WTC11 (cell line): ENCODE results near the gene GNAS-AS1. TPM values are rescaled to one million over a fixed set of nuclear protein-coding genes. Genes with fewer than 3 reads are reported as not detected.

Experiments used
- ATAC-seq: fragments of 200-7000 bp; cut with Tn5 transposase; 2 replicates; pipeline ENCODE4 v1.10.0; 2021; ENCODE audit warnings: mild to moderate bottlenecking, moderate library complexity
- CTCF ChIA-PET: fragments of 300-600 bp; sonication (Branson Sonifier 250); formaldehyde crosslinking; loops from one replicate; lab custom pipeline; 2021; ENCODE audit warnings: antibody characterized with exemption; lab: Charles Lee
- POLR2A ChIA-PET: fragments of 350-600 bp; sonication (Branson Sonifier 250); formaldehyde crosslinking; loops from one replicate; lab custom pipeline; 2021; ENCODE audit warnings: antibody characterized with exemption; lab: Charles Lee
- DNase-seq: peaks from one replicate; pipeline ENCODE4 v3.0.0; 2021; ENCODE audit warnings: low spot score
- H3K27ac Mint-ChIP-seq: 2 replicates; pipeline ENCODE4 v1.8.0; 2021; ENCODE audit warnings: mixed read lengths
- H3K27me3 Mint-ChIP-seq: 2 replicates; pipeline ENCODE4 v1.8.0; 2021; ENCODE audit warnings: low read depth, mild to moderate bottlenecking, moderate library complexity, mixed read lengths
- H3K36me3 Mint-ChIP-seq: 2 replicates; pipeline ENCODE4 v1.8.0; 2021; ENCODE audit warnings: mixed read lengths
- H3K4me1 Mint-ChIP-seq: 2 replicates; pipeline ENCODE4 v1.8.0; 2022; ENCODE audit warnings: mixed read lengths
- H3K4me3 Mint-ChIP-seq: 2 replicates; pipeline ENCODE4 v1.8.0; 2021; ENCODE audit warnings: mild to moderate bottlenecking, moderate library complexity, mixed read lengths
- H3K9me3 Mint-ChIP-seq: 2 replicates; pipeline ENCODE4 v1.8.0; 2021; ENCODE audit warnings: mixed read lengths
- CREB1 ChIP-seq: sonication (generic); formaldehyde crosslinking; IDR thresholded peaks from 2 replicates; pipeline ENCODE4 v1.8.0; 2023; ENCODE audit warnings: mild to moderate bottlenecking, missing genetic modification reagents
- ESRRA ChIP-seq: sonication (generic); formaldehyde crosslinking; IDR thresholded peaks from 2 replicates; pipeline ENCODE4 v1.8.1; 2022; ENCODE audit warnings: mild to moderate bottlenecking, missing genetic modification reagents, borderline replicate concordance
- ETV6 ChIP-seq: sonication (generic); formaldehyde crosslinking; IDR thresholded peaks from 2 replicates; pipeline ENCODE4 v1.8.1; 2022; ENCODE audit warnings: mild to moderate bottlenecking, missing genetic modification reagents
- GABPB1 ChIP-seq: sonication (generic); formaldehyde crosslinking; IDR thresholded peaks from 2 replicates; pipeline ENCODE4 v1.8.1; 2023; ENCODE audit warnings: mild to moderate bottlenecking, missing genetic modification reagents
- MYBL2 ChIP-seq: sonication (generic); formaldehyde crosslinking; IDR thresholded peaks from 2 replicates; pipeline ENCODE4 v1.8.1; 2023; ENCODE audit warnings: mild to moderate bottlenecking, moderate library complexity, missing genetic modification reagents
- NFE2L1 ChIP-seq: sonication (generic); formaldehyde crosslinking; IDR thresholded peaks from 2 replicates; pipeline ENCODE4 v1.8.1; 2023; ENCODE audit warnings: missing genetic modification reagents
- OVOL2 ChIP-seq: fragments of 250-450 bp; sonication (Bioruptor Pico); IDR thresholded peaks from 2 replicates; pipeline ENCODE4 v1.9.0; 2021; ENCODE audit warnings: mild to moderate bottlenecking, borderline replicate concordance
- RELA ChIP-seq: sonication (generic); formaldehyde crosslinking; IDR thresholded peaks from 2 replicates; pipeline ENCODE4 v1.8.1; 2022; ENCODE audit warnings: missing genetic modification reagents, mild to moderate bottlenecking, borderline replicate concordance
- RORB ChIP-seq: fragments of 250-450 bp; sonication (Bioruptor Pico); IDR thresholded peaks from 2 replicates; pipeline ENCODE4 v1.9.0; 2021; ENCODE audit warnings: mild to moderate bottlenecking
- total RNA-seq: library from RNA; stranded (reverse); gene quantifications from 3 replicates; pipeline ENCODE4 v1.2.3, GENCODE V29; 2021
- TF ChIP-seq, protein P1 (sequence below): fragments of 250-450 bp; sonication (Bioruptor Pico); IDR thresholded peaks from 2 replicates; pipeline ENCODE4 v1.9.0; 2021; ENCODE audit warnings: mild to moderate bottlenecking
- TF ChIP-seq, protein P2 (sequence below): fragments of 250-450 bp; sonication (Bioruptor Pico); IDR thresholded peaks from 2 replicates; pipeline ENCODE4 v1.9.0; 2021; ENCODE audit warnings: mild to moderate bottlenecking, borderline replicate concordance
- TF ChIP-seq, protein P3 (sequence below): fragments of 250-450 bp; sonication (Bioruptor Pico); conservative IDR thresholded peaks from 2 replicates; pipeline ENCODE4 v1.9.0; 2021; ENCODE audit warnings: mild to moderate bottlenecking
- TF ChIP-seq, protein P4 (sequence below): sonication (generic); formaldehyde crosslinking; IDR thresholded peaks from 2 replicates; pipeline ENCODE4 v1.8.0; 2022; ENCODE audit warnings: mild to moderate bottlenecking, missing genetic modification reagents
- TF ChIP-seq, protein P5 (sequence below): sonication (generic); formaldehyde crosslinking; IDR thresholded peaks from 2 replicates; pipeline ENCODE4 v1.8.1; 2023; ENCODE audit warnings: mild to moderate bottlenecking, moderate library complexity, missing genetic modification reagents
- TF ChIP-seq, protein P6 (sequence below): fragments of 250-450 bp; sonication (Bioruptor Pico); IDR thresholded peaks from 2 replicates; pipeline ENCODE4 v1.9.0; 2021; ENCODE audit warnings: moderate library complexity, mild to moderate bottlenecking, inconsistent platforms, borderline replicate concordance
- TF ChIP-seq, protein P7 (sequence below): sonication (generic); formaldehyde crosslinking; IDR thresholded peaks from 2 replicates; pipeline ENCODE4 v1.8.0; 2023; ENCODE audit warnings: missing genetic modification reagents, mild to moderate bottlenecking, borderline replicate concordance
- TF ChIP-seq, protein P8 (sequence below): sonication (generic); formaldehyde crosslinking; IDR thresholded peaks from 2 replicates; pipeline ENCODE4 v1.8.1; 2022; ENCODE audit warnings: low read depth, missing genetic modification reagents, borderline replicate concordance

Gene GNAS-AS1
- total RNA-seq, 1 experiment from 2014 or later, result 12.2 TPM

DNA sequence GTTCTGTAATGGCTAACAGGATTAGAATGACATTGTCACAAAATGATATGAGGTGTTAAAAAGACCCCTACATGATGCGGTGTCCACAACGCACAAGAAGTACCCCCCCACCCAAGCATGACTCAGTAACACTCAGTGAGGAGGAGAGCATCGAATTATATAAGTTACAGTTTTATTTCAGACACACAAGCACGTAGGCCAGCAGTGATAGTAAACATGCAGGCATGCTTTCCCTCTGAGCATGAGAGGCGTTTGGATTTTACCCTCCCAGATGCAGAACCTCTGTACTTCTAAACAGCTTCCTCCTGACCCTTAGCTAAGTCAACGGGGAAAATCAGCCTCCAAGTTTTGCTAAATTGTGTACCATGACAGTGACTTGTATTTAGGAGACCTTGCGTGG is 25.7 kb upstream of the GNAS-AS1 start:
- Mint-ChIP-seq H3K36me3 (peaks cover 5% of the 10 kb centered on the region), H3K9me3 (peaks cover under 1% of the 10 kb centered on the region; the same call in 1 of the 2 replicates), H3K27me3 (no peaks in the 10 kb centered on the region), H3K27ac (peak overlapping the region; percentile 33; the same call in 1 of the 2 replicates), H3K4me1 (peaks cover 59% of the 10 kb centered on the region), H3K4me3 (0 out of 2 replicates have a peak overlapping the region, but pooled peaks have one; percentile 13)
- ChIA-PET POLR2A (no interaction called here), CTCF (interaction anchor here (0.7 to 2.7 kb wide), 6 partner anchors 9 to 643 kb away, joined by 3 to 10 read pairs (median 4); partner anchors contain the start of genes GNAS, GNAS-AS1 and STX16)
- ATAC-seq, result no peak
- DNase-seq, result no peak
- TF ChIP-seq ETV6 (CRISPR knock-in tag), result no peak
- TF ChIP-seq, protein P1, sequence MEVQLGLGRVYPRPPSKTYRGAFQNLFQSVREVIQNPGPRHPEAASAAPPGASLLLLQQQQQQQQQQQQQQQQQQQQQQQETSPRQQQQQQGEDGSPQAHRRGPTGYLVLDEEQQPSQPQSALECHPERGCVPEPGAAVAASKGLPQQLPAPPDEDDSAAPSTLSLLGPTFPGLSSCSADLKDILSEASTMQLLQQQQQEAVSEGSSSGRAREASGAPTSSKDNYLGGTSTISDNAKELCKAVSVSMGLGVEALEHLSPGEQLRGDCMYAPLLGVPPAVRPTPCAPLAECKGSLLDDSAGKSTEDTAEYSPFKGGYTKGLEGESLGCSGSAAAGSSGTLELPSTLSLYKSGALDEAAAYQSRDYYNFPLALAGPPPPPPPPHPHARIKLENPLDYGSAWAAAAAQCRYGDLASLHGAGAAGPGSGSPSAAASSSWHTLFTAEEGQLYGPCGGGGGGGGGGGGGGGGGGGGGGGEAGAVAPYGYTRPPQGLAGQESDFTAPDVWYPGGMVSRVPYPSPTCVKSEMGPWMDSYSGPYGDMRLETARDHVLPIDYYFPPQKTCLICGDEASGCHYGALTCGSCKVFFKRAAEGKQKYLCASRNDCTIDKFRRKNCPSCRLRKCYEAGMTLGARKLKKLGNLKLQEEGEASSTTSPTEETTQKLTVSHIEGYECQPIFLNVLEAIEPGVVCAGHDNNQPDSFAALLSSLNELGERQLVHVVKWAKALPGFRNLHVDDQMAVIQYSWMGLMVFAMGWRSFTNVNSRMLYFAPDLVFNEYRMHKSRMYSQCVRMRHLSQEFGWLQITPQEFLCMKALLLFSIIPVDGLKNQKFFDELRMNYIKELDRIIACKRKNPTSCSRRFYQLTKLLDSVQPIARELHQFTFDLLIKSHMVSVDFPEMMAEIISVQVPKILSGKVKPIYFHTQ, result no peak
- TF ChIP-seq, protein P2, sequence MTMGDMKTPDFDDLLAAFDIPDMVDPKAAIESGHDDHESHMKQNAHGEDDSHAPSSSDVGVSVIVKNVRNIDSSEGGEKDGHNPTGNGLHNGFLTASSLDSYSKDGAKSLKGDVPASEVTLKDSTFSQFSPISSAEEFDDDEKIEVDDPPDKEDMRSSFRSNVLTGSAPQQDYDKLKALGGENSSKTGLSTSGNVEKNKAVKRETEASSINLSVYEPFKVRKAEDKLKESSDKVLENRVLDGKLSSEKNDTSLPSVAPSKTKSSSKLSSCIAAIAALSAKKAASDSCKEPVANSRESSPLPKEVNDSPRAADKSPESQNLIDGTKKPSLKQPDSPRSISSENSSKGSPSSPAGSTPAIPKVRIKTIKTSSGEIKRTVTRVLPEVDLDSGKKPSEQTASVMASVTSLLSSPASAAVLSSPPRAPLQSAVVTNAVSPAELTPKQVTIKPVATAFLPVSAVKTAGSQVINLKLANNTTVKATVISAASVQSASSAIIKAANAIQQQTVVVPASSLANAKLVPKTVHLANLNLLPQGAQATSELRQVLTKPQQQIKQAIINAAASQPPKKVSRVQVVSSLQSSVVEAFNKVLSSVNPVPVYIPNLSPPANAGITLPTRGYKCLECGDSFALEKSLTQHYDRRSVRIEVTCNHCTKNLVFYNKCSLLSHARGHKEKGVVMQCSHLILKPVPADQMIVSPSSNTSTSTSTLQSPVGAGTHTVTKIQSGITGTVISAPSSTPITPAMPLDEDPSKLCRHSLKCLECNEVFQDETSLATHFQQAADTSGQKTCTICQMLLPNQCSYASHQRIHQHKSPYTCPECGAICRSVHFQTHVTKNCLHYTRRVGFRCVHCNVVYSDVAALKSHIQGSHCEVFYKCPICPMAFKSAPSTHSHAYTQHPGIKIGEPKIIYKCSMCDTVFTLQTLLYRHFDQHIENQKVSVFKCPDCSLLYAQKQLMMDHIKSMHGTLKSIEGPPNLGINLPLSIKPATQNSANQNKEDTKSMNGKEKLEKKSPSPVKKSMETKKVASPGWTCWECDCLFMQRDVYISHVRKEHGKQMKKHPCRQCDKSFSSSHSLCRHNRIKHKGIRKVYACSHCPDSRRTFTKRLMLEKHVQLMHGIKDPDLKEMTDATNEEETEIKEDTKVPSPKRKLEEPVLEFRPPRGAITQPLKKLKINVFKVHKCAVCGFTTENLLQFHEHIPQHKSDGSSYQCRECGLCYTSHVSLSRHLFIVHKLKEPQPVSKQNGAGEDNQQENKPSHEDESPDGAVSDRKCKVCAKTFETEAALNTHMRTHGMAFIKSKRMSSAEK (CRISPR knock-in tag), result no peak
- no peak for TF ChIP-seq MYBL2 (CRISPR knock-in tag)
- no peak for TF ChIP-seq RORB (CRISPR knock-in tag)
- no peak for TF ChIP-seq RELA (CRISPR knock-in tag)
- TF ChIP-seq GABPB1 (CRISPR knock-in tag), result no peak
- TF ChIP-seq, protein P3, sequence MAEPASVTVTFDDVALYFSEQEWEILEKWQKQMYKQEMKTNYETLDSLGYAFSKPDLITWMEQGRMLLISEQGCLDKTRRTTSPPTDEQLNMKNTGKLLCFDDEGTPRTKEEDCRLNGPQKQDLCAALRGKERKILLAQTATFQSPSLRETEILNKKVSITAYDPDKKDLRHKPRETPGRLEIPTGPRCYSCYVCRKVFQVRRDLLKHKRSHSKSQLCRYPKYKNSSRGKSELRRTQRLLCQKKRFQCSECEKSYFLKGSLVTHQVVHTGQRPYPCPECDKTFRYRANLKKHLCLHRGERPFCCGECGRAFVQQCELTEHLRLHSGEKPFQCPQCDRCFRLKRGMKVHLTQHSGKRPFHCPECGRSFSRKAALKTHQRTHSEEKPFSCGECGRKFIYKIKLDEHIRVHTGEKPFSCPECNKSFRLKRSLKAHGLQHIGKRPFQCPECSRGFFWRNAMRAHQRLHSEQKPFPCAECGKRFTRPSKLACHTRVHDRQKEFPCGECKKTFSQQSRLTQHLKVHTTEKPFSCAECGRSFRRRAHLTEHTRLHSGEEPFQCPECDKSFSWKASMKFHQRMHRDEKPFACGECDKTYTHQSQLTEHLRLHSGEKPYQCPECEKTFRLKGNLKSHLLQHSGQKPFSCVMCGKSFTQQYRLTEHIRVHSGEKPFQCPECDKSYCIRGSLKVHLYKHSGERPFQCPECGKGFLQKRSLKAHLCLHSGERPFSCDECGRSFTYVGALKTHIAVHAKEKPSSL, result no peak
- TF ChIP-seq, protein P4, sequence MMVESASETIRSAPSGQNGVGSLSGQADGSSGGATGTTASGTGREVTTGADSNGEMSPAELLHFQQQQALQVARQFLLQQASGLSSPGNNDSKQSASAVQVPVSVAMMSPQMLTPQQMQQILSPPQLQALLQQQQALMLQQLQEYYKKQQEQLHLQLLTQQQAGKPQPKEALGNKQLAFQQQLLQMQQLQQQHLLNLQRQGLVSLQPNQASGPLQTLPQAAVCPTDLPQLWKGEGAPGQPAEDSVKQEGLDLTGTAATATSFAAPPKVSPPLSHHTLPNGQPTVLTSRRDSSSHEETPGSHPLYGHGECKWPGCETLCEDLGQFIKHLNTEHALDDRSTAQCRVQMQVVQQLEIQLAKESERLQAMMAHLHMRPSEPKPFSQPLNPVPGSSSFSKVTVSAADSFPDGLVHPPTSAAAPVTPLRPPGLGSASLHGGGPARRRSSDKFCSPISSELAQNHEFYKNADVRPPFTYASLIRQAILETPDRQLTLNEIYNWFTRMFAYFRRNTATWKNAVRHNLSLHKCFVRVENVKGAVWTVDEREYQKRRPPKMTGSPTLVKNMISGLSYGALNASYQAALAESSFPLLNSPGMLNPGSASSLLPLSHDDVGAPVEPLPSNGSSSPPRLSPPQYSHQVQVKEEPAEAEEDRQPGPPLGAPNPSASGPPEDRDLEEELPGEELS, result no peak
- TF ChIP-seq, protein P5, sequence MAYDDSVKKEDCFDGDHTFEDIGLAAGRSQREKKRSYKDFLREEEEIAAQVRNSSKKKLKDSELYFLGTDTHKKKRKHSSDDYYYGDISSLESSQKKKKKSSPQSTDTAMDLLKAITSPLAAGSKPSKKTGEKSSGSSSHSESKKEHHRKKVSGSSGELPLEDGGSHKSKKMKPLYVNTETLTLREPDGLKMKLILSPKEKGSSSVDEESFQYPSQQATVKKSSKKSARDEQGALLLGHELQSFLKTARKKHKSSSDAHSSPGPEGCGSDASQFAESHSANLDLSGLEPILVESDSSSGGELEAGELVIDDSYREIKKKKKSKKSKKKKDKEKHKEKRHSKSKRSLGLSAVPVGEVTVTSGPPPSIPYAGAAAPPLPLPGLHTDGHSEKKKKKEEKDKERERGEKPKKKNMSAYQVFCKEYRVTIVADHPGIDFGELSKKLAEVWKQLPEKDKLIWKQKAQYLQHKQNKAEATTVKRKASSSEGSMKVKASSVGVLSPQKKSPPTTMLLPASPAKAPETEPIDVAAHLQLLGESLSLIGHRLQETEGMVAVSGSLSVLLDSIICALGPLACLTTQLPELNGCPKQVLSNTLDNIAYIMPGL (CRISPR knock-in tag), result no peak
- TF ChIP-seq, protein P6, sequence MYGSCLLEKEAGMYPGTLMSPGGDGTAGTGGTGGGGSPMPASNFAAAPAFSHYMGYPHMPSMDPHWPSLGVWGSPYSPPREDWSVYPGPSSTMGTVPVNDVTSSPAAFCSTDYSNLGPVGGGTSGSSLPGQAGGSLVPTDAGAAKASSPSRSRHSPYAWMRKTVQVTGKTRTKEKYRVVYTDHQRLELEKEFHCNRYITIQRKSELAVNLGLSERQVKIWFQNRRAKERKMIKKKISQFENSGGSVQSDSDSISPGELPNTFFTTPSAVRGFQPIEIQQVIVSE, result no peak
- no peak for TF ChIP-seq NFE2L1 (CRISPR knock-in tag)
- TF ChIP-seq, protein P7, sequence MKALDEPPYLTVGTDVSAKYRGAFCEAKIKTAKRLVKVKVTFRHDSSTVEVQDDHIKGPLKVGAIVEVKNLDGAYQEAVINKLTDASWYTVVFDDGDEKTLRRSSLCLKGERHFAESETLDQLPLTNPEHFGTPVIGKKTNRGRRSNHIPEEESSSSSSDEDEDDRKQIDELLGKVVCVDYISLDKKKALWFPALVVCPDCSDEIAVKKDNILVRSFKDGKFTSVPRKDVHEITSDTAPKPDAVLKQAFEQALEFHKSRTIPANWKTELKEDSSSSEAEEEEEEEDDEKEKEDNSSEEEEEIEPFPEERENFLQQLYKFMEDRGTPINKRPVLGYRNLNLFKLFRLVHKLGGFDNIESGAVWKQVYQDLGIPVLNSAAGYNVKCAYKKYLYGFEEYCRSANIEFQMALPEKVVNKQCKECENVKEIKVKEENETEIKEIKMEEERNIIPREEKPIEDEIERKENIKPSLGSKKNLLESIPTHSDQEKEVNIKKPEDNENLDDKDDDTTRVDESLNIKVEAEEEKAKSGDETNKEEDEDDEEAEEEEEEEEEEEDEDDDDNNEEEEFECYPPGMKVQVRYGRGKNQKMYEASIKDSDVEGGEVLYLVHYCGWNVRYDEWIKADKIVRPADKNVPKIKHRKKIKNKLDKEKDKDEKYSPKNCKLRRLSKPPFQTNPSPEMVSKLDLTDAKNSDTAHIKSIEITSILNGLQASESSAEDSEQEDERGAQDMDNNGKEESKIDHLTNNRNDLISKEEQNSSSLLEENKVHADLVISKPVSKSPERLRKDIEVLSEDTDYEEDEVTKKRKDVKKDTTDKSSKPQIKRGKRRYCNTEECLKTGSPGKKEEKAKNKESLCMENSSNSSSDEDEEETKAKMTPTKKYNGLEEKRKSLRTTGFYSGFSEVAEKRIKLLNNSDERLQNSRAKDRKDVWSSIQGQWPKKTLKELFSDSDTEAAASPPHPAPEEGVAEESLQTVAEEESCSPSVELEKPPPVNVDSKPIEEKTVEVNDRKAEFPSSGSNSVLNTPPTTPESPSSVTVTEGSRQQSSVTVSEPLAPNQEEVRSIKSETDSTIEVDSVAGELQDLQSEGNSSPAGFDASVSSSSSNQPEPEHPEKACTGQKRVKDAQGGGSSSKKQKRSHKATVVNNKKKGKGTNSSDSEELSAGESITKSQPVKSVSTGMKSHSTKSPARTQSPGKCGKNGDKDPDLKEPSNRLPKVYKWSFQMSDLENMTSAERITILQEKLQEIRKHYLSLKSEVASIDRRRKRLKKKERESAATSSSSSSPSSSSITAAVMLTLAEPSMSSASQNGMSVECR (CRISPR knock-in tag), result no peak
- no peak for TF ChIP-seq CREB1 (CRISPR knock-in tag)
- no peak for TF ChIP-seq OVOL2
- TF ChIP-seq, protein P8, sequence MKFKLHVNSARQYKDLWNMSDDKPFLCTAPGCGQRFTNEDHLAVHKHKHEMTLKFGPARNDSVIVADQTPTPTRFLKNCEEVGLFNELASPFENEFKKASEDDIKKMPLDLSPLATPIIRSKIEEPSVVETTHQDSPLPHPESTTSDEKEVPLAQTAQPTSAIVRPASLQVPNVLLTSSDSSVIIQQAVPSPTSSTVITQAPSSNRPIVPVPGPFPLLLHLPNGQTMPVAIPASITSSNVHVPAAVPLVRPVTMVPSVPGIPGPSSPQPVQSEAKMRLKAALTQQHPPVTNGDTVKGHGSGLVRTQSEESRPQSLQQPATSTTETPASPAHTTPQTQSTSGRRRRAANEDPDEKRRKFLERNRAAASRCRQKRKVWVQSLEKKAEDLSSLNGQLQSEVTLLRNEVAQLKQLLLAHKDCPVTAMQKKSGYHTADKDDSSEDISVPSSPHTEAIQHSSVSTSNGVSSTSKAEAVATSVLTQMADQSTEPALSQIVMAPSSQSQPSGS (CRISPR knock-in tag), result no peak
- TF ChIP-seq ESRRA, result no peak
